GM21360 (cell line): ENCODE measurements around the gene KLHL35.
A peak's percentile ranks its signal among the peaks of the same experiment; 100 is the strongest.
"Not testable (repeated sequence)": the region's sequence is repeated elsewhere in the genome, so short reads cannot be mapped to it uniquely, and the experiment has no call there.

ENCODE experiments used
- ATAC-seq: cut with Tn5 transposase; IDR thresholded peaks from one replicate; pipeline ENCODE4 v1.9.1; 2021; ENCODE audit warnings: mild to moderate bottlenecking, moderate library complexity; ENCODE audit not compliant: unreplicated experiment

KLHL35 gene

DNA sequence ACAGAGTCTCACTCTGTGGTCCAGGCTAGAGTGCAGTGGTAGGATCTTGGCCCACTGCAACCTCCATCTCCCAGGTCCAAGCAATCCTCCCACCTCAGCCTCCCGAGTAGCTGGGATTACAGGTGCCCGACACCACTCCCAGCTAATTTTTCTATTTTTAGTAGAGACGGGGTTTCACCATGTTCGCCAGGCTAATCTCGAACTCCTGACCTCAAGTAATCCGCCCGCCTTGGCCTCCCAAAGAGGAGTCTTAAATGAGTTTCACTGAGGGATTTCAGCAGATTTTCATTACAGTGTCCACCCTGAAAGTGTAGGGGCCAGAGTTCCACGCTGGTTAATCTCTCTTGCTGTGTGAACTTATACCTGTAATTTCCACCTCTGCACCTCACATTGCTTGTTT, 34.1 kb downstream of the KLHL35 start:
- no peak for ATAC-seq

DNA sequence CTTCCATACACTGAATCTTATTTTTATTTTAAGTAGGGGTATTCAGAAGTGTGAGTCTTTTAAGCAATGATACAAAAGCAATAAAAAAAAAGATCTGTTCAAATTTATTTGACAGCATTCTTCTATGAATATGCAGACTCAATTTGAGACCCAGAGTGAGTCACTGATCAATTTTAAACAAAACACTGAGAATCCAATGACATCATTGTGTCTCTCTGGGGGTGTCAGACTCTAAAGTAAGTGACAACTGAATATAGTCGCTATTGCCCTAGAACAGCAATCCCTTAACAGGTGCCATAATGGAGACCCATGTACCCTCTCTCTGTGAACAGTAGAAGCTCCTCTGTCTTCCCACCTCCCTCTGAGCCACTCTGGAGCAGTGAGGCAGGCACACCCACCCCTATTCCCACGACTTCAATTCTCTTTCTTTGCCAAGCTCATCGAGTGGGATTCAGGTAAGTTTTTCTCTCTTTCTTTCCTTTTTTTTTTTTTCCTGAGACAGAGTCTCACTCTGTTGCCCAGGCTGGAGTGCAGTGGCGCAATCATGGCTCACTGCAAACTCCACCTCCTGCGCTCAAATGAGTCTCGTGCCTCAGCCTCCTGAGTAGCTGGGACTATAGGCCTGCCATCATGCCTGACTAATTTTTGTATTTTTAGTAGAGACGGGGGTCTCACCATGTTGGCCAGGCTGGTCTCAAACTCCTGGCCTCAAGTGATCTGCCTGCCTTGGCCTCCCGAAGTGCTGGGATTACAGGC, 38.7 kb downstream of the KLHL35 start:
- ATAC-seq: no peak

DNA sequence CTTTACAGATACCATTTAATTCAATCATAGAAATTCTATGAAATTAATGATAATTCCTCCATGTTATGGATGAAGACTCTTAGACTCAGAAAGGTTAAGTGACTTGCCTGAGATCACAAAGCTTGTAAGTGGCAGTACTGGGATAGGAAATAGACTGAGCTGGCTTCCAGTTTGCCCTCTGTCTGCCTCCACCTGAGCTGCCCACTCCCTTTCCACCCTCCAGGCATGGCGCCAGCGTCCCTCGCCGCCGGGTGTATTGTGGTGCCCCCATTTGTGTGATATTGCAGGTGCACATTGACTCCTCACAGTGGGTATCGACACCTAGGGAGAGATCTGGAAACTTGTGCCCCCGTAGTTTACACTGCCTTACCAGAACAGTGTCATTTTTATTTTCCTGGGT, 43.1 kb downstream of the KLHL35 start:
- no peak for ATAC-seq

DNA sequence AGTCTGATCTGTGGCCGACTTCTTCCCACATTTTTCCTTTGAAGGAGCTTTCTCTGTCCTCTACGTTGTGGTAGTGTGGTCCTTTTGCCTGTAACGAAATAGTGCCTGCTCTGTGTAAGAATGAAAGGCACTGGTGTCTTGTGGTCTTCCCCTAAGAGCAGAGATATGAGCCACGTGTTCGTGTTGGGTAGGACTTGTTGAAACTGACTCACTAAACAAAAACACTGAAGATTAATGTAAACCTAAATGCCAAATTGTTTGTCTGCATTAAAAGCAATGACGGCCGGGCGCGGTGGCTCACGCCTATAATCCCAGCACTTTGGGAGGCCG, 43.8 kb downstream of the KLHL35 start:
- ATAC-seq: no peak

DNA sequence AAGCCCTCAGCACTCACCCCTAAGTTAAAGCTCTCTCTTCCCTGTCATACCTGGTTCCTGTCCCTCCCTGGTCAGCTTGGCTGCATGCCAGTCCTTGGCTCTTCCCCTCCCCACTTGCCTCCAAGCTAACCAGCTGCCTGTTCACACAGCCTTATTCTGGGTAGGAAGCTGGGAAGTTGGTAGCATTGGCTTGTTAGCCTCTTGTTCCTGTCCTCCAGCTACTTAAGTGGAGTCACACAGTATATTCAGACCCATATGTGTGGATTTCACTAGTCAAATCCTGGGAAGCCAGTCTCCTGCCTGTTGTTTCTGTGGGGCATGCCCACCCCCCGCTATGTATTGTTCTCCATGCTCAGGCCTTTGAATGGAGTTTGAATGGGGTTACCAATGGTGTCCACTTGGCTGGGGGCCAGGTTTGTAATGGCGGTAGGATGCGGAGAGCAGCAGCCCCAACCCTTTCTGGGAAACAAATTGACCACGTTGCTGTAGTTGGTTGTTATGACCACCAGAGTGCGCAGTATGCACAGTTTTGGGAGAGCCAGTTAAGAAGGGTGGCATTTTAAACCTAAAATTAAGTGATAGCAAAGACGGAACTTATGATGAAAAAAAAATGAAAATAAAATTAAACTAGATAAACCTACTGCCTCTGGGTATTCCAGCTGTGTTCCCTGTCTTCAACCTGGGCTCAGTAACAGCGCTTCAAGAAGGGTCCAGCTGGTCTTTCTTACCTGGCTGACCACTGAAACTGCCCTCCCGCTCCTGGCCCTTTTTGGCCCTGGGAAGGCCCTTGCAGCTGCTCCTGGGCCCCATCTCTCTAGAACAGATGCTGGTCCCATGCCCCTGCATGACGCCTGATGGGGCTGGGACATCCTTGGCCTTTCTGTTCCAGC, 44.4 kb downstream of the KLHL35 start:
- peak; percentile 73 for ATAC-seq

DNA sequence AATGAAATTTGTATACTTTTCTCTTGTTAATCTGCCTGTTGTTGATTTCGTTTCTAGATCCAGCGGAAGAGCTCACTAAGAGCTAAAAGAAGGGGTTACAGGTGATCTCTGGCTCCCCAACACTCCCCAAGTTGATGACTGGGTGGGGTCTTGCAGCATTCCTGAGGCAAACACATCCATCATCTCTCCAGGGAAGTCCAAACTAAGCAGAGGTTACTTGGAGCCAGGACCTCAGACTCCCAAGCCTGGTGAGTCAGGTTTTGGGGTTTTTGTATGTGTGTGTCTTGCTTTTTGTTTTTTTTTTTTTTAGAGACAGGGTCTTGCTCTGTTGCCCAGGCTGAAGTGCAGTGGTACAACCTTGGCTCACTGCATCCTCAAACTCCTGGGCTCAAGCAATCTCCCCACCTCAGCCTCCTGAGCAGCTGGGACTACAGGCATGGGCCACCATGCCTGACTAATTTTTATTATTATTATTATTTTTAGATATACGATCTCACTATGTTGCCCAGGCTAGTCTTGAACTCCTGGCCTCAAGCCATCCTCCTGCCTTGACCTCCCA, 45.2 kb downstream of the KLHL35 start:
- no peak for ATAC-seq

DNA sequence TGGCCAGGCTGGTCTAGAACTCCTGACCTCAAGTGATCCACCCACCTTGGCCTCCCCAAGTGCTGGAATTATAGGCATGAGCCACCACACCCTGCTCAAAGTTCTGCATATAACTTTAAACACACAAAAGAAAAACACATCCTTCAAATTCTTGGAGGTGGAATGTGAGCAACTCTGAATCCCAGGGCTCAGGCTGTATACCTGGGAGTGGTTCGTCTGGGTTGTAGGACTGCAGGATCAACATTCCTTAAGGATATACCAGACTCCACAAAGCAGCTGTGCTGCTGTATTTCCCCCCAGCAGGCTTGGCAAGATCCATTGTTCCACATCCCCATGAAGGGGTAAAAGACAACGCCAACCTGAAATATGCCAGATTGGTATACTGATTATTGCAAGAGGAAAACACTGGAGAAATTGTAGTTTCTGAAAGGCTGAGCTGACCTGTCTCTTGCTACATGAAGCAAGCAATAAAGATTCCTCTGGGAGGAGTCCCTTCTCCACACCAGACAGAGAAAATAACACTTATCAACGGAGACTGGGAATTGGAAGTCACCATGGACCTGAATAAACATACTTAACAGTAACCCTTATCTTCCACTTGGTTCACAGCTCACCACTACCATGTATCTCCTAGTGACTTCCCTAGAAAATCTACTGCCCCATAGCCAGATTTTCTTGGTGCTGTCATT, 45.9 kb downstream of the KLHL35 start:
- no peak for ATAC-seq

DNA sequence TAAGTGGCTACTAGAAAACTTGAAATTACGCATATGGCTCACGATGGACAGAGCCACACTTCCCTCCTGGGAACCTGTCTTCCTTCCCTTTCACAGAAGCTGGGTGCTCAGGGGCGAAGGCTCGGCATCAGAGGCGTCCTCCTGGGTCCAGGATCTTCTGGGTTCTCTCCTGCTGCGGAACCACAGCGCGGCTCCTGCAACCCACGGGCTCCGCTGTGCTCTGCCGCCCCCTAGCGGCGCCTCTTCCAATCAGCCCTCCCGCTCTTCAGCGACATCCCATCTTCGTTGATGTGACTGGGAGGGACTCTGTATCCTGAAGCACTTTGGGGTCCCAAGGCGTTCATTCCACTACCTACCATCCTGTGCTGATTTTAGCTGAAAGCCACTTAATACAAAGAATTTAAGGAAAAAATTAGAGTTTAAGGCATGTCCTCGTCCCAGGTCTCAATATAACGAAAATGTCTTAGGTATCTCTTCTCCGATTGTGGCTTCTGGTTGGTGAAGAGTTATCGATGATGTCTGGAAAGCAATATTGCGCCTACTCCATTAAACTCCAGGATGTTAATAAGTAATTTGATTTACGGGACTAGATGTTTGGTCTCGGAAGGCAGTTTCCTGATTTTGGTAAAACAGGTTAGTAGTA, 48.4 kb downstream of the KLHL35 start:
- ATAC-seq: no peak

DNA sequence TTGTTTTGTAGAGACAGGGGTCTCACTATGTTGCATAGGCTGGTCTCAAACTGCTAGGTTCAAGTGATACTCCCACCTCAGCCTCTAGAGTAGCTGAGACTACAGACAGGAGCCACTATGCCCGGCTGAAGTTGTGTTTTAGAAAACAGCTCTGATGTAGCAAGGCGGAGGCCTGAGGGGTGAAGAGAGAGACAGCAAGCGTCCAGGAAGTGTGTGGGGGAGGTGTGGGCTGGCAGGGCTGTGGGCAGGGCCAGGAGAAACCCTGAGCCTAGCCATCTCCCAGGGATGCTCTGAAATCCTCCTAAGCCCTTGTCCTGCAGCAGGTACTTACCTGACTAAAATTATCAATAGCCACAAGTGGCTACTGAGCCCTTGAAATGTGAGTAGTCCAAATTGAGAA, 49.8 kb downstream of the KLHL35 start:
- no peak for ATAC-seq

DNA sequence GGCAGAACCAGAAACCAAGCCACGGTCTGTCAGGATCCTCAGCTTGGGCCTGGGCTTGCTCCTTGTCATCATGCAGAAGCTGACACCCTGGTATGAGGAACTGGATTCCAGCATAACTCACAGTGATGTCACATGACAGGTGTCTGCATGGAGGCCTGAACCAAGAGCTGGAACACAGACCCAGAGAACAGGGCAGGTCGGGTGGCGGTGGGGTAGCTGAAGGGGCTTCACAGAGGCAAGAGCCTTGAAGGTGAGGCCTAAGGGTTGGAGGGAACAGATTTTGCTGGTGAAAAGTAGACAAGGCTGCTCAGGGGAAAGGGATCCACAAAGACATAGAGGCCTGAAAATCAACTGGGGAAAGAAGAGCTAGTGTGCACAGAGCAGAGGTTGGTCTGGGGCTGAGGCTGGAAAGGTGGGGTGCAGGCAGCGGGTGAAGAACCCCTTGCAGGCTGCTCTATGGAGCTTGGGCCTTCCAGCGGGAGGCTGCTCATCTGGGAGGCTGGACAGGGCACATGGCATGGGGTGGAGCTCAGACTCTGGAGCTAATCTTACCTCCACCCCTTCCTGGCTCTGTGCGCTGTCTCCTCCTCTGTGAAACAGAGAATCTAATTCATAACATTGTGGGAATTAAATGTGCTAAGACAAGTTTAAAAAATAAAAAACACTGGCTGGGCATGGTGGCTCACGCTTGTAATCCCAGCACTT, 52.1 kb downstream of the KLHL35 start:
- no peak for ATAC-seq

DNA sequence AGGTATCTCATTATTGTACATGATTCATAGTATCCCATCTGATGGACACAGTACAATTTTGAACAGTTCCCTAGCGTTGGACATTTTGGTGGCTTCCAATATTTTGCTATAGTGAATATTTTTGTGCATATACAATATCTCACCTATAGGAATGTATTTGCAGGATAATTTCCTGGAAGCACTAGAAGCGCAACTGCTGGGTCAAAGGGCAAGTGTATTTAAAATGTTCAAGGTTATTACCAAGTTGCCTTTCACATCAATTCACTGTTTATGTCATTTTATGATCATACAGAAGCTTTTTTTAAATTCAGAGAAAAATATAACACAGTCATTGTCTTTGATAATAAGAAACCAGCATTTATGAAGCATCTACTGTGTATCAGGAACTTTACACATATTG, 52.8 kb downstream of the KLHL35 start:
- ATAC-seq: no peak

DNA sequence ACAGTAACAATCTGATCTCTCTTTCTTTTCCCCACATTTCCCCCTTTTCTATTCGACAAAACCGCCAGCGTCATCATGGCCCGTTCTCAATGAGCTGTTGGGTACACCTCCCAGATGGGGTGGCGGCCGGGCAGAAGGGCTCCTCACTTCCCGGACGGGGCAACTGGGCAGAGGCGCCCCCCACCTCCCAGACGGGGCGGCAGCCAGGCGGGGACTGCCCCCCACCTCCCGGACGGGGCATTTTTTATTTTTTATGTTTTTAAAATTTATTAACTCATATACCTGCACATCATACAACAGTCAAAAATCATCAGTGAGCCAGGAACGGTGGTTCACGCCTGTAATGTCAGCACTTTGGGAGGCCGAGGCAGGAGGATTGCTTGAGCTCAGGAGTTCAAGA, 54.2 kb downstream of the KLHL35 start:
- ATAC-seq: not testable (repeated sequence)

DNA sequence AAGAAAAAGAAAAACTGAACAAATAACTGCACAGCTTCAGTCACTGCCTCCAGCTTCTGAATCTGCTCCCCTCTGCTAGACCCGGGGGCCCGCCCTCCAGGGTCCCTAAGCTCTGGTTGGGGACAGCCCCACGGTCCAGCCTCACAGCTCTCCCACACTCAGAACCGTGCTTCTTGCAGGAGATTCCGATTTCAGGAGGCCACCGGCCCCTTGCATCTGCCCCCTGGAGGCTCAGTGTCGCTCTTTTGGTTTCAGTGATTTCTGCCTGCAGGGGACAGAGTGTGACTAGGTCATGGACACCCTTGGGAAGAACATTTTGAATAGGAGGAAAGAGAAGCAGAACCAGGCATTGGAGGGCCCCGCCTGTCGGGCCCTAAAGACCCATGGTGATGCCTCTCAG, 56.8 kb downstream of the KLHL35 start:
- no peak for ATAC-seq

DNA sequence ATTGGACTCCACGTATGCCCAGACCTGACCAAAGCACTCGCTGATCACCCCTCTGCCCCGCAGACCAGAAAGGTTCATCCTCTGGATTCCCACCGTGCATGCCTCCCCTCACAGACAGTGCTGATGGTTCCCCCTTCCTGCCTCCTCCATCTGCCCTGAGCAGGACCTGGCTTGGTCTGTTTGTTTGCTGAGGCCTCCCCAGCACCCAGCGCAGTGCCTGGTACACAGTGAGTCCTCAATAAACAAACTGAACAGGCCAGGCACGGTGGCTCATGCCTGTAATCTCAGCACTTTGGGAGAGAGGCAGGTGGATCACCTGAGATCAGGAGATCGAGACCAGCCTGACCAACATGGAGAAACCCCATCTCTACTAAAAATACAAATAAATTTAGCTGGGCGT, 57.4 kb downstream of the KLHL35 start:
- no peak for ATAC-seq

DNA sequence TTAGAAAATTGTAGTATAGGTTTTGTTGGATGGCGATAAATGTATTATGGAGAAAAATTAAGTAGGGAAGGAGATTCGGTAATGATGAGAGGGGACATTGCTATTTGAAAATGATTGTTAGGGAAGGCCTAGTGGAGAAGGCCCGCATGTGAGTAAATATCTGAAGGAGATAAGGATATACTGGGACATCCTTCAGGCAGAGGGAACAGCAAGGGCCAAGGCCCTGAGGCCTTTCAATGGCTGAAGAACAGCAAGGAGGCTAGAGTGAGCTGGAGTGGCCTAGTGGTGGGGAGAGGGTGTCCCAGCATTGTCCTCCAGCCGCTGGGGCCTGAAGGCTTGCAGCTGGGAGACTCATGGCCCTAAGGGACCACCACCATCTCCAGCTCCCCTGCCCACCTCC, 58.4 kb downstream of the KLHL35 start:
- ATAC-seq: no peak

DNA sequence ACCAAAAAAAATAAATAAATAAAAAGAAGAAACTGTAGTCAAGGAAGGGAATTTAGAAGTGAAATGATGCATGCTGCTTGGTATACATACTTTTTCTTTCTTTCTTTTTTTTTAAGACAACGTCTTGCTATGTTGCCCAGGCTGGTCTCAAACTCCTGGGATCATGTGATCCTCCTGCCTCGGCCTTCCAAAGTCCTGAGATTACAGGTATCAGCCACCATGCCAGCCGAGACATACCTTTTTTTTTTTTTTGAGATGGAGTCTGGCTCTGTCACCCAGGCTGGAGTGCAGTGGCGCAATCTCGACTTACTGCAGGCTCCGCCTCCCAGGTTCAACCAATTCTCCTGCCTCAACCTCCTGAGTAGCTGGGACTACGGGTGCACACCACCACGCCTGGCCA, 59.8 kb downstream of the KLHL35 start:
- ATAC-seq: no peak
